IMR-90 (cell line): ENCODE data around the gene COL4A3.

Experiments
- BHLHE40 ChIP-seq: fragments of 150-350 bp; IDR thresholded peaks from 2 replicates; pipeline ENCODE4 v1.6.1; 2016; ENCODE audit warnings: mild to moderate bottlenecking, low read depth, low read length
- CEBPB ChIP-seq: IDR thresholded peaks from 2 replicates; pipeline ENCODE4 v1.6.1; 2012; ENCODE audit warnings: low read depth, low read length, improper control_type of control experiment
- CHD1 ChIP-seq: IDR thresholded peaks from 2 replicates; pipeline ENCODE4 v1.6.1; 2012; ENCODE audit warnings: low read depth, low read length, improper control_type of control experiment
- CTCF ChIP-seq: conservative IDR thresholded peaks from 2 replicates; pipeline ENCODE4 v1.5.1; 2012; ENCODE audit warnings: mild to moderate bottlenecking, low read depth, low read length, improper control_type of control experiment
- ELK1 ChIP-seq: fragments of 150-350 bp; IDR thresholded peaks from 2 replicates; pipeline ENCODE4 v1.6.1; 2016; ENCODE audit warnings: low read depth, mild to moderate bottlenecking, low read length, moderate library complexity, borderline replicate concordance
- FOS ChIP-seq: fragments of 150-350 bp; IDR thresholded peaks from 2 replicates; pipeline ENCODE4 v1.6.1; 2016; ENCODE audit warnings: low read depth, low read length
- MAFK ChIP-seq: IDR thresholded peaks from 2 replicates; pipeline ENCODE4 v1.6.1; 2012; ENCODE audit warnings: low read depth, low read length, improper control_type of control experiment
- MAZ ChIP-seq: IDR thresholded peaks from 2 replicates; pipeline ENCODE4 v1.6.1; 2012; ENCODE audit warnings: low read depth, mild to moderate bottlenecking, low read length, improper control_type of control experiment, moderate library complexity, borderline replicate concordance
- MXI1 ChIP-seq: IDR thresholded peaks from 2 replicates; pipeline ENCODE4 v1.6.1; 2012; ENCODE audit warnings: low read depth, mild to moderate bottlenecking, low read length, moderate library complexity, borderline replicate concordance
- POLR2A ChIP-seq: IDR thresholded peaks from 2 replicates; pipeline ENCODE4 v1.6.1; 2012; ENCODE audit warnings: mild to moderate bottlenecking, low read depth, low read length
- RAD21 ChIP-seq: IDR thresholded peaks from 2 replicates; pipeline ENCODE4 v1.6.1; 2012; ENCODE audit warnings: low read length, improper control_type of control experiment
- RCOR1 ChIP-seq: IDR thresholded peaks from 2 replicates; pipeline ENCODE4 v1.6.1; 2012; ENCODE audit warnings: mild to moderate bottlenecking, low read length, improper control_type of control experiment; ENCODE audit not compliant: insufficient replicate concordance
- SMC3 ChIP-seq: fragments of 150-350 bp; IDR thresholded peaks from 2 replicates; pipeline ENCODE4 v1.6.1; 2016; ENCODE audit warnings: low read depth, mild to moderate bottlenecking, antibody characterized with exemption, low read length, moderate library complexity
- USF2 ChIP-seq: fragments of 150-350 bp; IDR thresholded peaks from 2 replicates; pipeline ENCODE4 v1.6.1; 2017; ENCODE audit warnings: mild to moderate bottlenecking, antibody characterized with exemption, low read length, low read depth

GRCh38 chr2:227320305-227321094 lies 156.1 kb downstream of the COL4A3 start:
- TF ChIP-seq SMC3 (no peak), CEBPB (no peak), ELK1 (no peak), FOS (no peak), CTCF (no peak), RAD21 (no peak), POLR2A (no peak), BHLHE40 (no peak), USF2 (no peak), MAZ (no peak), CHD1 (no peak), RCOR1 (no peak), MXI1 (no peak), MAFK (no peak)
